DMS153 treated with DMSO at 0.1 percent for 48 hours (cell line): Measurements from ENCODE around the gene OMP.

Experiments
- DNase-seq: peaks from one replicate; lab custom pipeline; 2025; ENCODE audit not compliant: unreplicated experiment; lab: John Stamatoyannopoulos, UW

Gene OMP

DNA sequence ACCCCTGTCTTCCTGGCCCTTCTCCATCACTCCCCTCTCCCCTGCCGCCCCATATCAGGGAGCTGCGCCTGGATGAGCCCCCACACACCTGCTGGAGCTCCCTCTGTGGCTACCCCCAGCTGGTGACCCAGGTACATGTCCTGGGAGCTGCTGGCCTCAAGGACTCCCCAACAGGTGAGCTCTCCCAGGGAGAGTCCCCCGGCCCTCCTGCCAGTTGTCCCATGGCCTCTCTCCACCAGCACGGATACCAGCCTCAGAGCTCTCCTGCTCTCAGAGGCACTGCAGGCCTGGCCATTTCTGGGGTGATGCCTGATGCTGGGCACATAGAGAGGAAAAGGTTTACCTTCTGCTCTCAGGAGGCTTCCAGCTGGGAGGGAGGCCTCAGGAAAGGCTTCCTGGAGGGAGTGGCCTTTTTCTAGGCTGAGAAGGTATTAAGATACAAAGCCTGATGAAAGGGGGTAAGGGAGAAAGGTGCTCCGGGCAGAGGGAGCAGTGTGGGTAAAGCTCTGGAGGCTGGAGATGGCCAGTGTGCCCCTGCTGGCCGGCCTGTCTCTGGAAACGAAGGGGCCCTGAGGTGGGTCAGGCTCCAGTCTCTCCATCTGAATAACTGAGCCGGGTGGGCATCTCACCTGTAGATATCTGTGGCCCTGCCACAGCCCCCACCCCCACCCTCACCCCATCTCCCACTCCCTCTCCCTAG is 19.4 kb downstream of the OMP start:
- no peak for DNase-seq

DNA sequence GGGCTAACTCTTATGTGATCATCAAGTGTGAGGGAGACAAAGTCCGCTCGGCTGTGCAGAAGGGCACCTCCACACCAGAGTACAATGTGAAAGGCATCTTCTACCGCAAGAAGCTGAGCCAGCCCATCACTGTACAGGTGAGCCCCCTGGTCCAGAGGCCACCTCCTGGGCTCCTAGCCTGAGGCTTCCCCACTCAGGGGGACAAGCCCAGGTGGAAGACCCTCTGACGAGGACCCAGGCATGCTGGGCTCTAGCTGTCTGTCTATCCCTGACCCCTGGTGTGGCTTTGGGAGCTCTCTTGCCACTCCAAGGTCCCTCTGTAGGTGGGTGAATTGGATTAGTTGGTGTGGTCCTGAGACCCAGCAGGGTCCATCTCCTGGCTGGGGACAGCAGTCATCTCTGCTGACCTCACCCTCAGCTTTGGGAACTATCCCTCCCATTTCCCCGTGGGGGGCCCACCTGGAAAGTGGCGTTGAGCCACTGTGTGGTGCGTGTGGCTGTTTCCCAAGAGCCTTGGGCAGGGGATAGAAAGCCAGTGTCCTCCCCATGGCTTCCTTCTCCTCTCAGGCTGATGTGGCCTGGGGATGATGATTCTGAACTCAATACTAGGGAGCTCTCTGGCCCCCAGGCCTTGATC is 20.1 kb downstream of the OMP start:
- no peak for DNase-seq

DNA sequence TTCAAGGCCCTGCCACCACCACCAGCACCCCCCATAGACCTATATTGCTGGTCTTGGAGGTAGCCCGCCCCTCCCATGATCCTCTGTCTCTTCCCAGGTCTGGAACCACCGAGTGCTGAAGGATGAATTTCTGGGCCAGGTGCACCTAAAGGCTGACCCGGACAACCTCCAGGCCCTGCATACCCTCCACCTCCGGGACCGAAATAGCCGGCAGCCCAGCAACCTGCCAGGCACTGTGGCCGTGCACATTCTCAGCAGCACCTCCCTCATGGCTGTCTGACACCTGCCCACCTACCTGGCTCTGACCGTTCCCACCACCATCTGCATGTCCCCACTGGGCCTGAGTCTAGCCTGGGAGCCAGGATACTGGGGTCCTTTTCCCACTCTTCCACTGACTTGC is 21.0 kb downstream of the OMP start:
- DNase-seq: no peak

DNA sequence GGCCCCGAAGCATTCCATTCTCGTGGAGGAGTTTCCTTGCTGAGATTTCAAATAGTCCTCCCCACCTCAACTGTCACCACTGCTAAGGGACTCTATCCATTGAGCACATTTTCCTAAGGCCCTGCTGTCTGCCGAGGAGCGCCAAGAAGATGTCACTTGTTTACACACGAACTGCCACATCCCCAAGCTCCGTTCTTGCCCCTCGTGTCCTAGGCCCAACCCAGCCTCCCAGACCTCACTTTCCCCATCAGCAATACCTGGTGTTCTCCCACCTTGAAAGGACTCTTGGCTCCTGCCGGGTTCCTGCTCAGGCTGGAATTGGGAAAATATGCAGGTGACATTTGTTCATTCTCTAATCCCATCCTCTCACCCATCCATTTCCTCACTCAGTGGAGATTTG is 21.4 kb downstream of the OMP start:
- no peak for DNase-seq

DNA sequence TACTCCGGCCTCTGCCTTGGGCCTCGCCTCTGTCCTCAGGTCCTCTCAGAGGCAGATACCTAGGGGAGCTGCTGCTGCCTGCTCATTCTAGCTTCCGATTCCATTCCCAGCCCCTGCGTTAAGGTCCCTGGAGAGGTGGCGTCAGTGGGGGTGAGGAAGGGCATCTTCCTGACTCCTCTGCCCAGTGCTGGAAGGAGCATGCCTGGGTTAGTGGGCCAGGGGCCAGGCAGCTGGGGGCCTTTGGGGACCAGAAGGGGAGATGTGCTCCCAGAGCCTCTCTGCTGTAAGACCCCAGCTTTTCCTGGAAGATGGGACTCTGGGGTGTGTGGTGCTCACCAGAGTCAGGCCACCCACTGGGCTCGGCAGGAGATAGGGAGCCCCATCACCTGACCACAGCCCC is 21.8 kb downstream of the OMP start:
- no peak for DNase-seq

DNA sequence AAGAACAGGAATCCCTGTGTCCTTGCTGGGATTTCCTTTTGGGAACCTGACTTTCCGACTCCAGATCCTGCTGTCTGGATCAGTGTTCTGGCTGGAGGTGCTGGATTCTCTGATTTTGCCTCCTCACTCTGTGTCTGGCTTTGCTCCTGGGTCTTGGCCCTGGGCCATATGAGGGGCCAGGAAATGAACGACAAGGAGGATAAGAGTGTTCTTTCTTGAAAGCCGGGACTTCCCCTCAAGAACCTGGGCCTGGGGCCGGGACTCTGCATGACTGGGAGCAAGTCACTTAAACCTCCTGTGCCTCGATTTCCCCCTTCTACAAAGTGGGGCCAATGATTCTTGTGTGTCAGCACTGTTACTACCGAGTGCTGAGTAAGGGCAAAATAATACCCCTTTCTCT is 22.6 kb downstream of the OMP start:
- no peak for DNase-seq

DNA sequence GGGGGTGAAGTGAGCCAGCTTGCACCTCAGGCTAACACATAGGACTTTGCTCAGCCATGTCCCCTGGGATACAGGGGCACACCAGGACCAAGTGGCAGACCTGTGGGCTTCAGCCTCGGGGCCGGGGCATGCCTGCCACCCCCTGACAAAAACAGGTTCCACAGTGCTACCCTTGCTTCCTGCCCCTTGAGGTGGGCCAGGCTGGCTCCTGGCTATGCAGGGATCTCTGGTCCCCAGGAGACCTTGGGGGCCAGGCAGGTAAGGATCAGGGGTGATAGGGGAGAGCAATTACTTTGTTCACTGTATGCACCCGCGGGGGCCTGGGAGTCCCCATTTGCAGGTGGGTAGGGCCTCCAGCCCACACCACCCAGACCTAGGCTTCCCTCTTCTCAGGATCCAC is 23.1 kb downstream of the OMP start:
- no peak for DNase-seq

DNA sequence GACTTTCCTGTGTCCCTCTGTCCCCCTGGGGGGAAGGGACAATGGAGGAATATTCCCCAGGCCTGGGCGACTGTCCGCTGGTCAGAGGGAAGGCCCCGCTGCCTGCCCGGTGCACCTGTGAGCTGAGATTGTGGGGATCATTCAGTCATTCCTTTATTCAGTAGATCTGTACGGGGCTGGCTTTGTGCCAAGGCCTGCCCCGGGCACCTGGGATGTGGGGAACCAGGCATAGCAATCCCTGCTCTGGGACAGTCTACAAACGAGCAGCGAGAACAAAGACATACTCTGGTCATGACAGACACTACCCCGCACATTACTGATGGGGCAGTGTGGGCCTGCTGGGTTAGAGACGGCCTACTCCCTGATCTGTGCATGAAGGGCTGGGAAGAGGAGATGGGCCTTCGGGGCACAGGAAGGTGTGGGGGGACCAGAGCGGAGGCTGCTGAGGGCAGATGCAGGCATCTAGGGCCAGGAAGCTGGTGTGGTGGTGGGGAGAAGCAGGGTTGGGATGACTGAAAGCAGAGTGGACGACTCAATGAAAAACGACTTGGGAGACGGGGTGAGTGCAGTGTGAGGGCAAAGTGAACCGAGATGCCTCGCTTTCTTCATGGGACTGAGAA is 23.6 kb downstream of the OMP start:
- no peak for DNase-seq

DNA sequence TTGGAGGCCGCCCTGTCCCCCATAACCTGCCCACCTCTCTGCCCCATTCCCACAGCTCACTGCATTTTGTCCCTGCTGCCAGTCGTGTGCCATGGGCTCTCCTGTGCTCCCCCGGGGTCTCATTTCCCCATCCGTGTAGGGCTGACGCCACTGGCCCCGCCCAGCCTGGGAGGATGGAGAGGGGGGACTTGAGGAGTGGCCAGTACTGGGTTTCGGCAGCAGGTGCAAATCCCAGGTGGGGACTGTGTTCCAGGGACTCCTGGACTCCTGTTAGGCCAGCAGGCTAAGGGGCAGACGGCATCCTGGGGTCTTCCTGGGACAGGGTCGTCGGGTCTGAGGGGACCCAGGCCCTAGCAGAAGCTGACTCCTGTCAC is 24.2 kb downstream of the OMP start:
- DNase-seq: no peak

DNA sequence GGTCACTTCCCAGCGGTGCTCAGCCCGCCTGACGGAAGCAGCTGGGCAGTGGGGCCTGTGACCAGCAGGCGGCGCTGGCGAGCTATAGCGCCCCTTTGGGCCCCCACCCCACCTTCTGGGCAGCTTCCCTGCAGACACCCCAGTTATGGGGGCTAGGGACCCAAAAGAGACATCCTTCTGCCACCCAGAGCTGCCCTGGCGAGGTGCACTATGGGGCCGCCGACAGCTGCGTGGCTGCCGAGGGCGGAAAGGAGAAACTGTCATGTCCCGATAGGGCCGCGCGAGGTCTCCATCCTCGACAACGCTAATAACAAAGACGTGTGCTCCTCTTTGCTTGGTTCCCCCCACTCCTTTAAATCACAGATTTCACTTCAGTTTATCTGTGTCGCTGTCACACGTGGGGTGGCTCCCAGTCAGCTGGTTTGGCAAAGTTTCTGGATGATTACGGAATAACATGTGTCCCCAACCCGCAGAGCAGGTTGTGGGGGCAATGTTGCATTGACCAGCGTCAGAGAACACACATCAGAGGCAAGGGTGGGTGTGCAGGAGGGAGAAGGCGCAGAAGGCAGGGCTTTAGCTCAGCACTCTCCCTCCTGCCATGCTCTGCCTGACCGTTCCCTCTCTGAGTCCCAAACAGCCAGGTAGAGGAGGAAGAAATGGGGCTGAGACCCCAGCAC is 24.7 kb downstream of the OMP start:
- DNase-seq: peak; percentile 21

DNA sequence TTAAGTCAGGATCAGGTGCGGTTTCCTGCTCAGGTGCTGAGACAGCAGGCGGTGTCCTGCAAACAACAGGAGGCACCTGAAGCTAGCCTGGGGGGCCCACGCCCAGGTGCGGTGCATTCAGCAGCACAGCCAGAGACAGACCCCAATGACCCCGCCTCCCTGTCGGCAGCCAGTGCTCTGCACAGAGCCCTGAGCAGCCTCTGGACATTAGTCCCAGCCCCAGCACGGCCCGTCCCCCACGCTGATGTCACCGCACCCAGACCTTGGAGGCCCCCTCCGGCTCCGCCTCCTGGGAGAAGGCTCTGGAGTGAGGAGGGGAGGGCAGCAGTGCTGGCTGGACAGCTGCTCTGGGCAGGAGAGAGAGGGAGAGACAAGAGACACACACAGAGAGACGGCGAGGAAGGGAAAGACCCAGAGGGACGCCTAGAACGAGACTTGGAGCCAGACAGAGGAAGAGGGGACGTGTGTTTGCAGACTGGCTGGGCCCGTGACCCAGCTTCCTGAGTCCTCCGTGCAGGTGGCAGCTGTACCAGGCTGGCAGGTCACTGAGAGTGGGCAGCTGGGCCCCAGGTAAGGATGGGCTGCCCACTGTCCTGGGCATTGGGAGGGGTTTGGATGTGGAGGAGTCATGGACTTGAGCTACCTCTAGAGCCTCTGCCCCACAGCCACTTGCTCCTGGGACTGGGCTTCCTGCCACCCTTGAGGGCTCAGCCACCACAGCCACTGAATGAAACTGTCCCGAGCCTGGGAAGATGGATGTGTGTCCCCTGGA is 25.5 kb downstream of the OMP start, which contains the start of gene MYO7A:
TSS of gene MYO7A (plus strand) at position 327 of the 772 bp plus-strand sequence. CDS start 2,389 bp downstream, outside the sequence.
- DNase-seq: no peak

DNA sequence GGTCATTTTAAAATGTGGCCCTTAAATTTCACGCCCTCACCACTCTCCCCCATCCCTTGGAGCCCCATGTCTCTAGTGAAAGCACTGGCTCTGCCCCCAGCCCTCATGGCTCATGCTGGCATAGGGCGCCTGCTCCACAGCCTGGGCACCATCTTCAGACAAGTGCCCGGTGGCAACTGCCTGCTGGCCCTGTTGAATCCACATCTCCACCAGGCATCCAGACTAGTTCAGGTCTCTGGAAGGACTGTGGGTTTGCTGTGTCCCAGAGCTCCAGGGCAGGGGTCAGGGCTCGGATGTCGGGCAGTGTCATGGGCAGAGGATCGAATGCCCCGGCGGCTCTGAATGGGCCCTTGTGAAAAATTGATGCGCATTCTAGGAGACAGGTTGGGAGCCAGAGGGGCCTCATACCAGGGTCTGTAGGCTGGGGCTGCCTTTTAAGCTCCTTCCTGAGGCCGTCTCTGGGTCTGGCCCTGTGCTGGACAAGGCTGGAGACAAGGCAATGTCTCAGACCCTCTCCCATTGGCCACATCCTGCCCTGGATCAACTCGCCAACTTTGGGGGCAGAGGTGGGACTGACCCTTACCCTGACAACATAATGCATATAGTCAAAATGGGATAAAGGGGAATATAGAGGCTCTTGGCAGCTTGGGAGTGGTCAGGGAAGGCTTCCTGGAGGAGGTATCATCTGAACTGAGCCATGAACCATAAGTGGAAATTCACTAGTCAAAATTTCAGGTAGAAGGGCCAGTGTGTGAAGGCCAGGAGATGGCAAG is 26.6 kb downstream of the OMP start:
- no peak for DNase-seq

DNA sequence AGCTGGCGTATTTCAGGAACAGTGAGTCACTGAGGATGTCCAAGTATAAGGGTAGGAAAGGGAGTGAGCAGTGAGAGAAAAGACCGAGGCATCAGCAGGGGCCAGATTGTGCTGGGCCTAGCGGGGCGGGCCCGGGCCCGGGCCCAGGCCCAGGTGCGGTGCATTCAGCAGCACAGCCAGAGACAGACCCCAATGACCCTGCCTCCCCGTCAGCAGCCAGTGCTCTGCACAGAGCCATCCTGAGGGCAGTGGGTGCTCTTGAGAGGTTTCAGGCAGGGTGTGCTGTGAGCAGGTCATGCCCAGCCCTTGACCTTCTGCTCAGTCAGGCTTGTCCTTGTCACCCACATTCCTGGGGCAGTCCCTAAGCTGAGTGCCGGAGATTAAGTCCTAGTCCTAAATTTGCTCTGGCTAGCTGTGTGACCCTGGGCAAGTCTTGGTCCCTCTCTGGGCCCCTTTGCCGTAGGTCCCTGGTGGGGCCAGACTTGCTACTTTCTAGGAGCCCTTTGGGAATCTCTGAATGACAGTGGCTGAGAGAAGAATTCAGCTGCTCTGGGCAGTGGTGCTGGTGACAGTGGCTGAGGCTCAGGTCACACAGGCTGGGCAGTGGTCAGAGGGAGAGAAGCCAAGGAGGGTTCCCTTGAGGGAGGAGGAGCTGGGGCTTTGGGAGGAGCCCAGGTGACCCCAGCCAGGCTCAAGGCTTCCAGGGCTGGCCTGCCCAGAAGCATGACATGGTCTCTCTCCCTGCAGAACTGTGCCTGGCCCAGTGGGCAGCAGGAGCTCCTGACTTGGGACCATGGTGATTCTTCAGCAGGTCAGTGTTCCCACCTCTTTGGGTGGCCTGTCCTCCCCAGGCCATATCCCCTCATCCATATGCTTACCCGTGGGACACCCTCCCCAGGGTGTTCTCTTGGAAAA is 27.5 kb downstream of the OMP start:
- no peak for DNase-seq

DNA sequence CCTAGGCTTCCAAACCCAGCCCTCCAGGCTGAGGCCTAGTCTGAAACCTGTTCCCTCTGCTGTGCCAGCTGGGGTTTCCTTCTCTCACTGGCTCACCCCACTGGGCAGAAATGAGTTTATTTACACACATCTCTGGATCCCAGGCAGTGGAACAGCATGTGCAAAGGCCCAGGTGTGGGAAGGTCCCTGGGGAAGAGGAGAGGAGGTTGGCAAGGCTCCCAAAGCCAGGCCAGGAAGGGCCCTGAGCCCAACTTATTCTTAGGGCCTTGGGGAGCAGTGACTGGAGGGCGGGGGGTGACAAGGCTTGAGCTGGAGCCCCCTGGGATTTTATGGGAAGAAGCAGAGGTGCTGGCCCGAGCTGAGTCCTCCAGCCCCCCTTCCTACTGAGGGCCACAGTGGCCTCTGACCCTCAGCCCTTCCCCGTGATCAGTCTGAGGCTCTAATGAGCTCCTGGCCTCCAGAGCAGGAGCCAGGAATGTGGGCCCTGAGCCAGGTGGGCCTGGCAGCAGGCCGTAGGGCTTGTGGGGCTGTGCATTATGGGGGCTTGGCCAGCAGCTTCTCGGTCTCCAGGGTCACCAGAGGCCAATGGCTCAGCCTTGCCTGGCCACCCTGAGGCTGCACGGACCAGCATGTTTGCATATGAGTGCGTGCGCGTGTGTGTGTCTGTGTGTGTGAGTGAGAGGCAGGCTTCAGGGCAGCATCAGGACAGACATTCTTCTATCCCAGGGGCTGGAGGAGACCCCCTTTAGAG is 28.3 kb downstream of the OMP start:
- no peak for DNase-seq

DNA sequence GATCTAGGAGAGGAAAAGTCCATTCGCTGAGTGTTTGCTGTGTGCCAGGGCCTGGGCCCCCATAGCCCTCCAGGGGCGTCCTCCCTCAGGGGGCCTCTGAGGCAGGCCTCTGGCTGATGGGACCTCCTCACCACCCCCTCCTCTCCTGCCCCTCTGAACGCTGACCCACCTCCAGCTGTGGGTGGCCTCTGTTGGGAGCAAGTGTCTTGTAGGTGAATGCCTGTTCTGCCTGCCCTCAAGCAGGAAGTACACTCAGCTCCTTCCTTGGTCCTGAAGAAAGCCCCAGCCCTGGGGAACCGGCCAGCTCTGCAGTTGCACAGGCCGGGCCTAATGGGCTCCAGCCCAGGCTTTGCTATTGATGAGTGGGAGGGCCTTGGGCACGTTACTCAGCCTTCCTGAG is 28.9 kb downstream of the OMP start:
- no peak for DNase-seq

DNA sequence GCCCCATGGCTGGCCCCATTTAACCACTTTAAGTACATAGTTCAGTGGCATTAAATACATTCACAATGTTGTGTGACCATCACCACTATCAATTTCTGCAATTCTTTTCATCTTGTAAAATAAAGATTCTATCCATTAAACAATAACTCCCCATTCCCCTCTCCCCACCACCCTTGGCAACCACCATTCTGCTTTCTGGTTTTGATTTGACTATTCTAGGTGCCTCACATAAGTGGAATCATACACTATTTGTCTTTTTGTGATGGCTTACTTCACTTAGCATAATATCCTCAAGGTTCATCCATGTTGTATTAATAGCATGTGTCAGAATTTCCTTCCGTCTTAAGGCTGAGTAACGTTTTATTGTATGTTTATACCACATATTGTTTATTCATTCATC is 32.4 kb downstream of the OMP start:
- no peak for DNase-seq

DNA sequence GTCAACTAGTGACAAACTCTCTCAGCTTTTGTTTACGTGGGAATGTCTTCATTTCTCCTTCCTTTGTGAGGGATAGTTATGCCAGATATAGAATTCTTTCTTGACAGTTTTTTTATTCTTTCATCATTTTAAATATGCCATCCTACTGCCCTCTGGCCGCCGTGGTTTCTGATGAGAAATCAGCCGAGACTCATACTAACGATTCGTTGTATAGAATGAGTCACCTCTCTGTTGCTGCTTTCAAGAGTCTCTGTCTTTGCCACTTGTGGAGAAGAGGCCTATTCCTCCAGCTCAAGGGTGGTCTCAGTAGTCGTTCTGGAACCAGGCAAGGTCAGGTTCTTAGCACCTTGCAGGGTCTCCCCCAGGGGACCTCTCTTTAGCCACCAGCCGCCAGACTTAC is 33.4 kb downstream of the OMP start:
- no peak for DNase-seq

DNA sequence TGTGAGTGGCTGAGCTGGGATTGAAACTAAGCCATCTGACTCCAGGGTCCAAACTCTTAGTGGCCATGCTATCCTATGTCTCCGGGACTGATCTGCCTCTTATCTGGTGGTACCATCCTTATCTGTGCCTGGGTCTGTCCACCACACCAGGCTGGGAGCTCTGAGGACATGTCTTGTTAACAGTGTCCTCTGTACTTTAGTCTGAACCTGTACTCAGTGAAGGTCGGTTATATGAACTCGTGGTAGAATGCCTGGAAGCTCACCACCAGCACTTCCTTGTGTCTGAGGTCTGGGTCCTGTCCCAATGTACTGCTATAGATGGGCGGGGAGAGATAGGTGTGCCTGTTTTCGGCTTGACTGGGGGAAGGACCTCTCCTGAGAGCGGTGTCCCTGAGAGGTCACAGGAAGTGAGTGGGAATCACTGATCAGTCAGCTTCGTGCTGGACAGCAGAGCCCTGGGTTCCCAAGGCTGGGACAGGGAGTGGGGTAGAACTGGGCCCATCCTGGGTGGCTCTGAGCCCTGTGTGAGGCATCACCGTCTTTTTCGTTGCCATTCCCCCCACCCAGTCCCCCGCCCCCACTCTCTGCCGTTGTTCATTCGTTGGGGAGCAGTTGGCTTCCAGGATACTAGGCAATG is 34.3 kb downstream of the OMP start:
- DNase-seq: no peak
